ENCODE data around the gene ABHD1.

DNA sequence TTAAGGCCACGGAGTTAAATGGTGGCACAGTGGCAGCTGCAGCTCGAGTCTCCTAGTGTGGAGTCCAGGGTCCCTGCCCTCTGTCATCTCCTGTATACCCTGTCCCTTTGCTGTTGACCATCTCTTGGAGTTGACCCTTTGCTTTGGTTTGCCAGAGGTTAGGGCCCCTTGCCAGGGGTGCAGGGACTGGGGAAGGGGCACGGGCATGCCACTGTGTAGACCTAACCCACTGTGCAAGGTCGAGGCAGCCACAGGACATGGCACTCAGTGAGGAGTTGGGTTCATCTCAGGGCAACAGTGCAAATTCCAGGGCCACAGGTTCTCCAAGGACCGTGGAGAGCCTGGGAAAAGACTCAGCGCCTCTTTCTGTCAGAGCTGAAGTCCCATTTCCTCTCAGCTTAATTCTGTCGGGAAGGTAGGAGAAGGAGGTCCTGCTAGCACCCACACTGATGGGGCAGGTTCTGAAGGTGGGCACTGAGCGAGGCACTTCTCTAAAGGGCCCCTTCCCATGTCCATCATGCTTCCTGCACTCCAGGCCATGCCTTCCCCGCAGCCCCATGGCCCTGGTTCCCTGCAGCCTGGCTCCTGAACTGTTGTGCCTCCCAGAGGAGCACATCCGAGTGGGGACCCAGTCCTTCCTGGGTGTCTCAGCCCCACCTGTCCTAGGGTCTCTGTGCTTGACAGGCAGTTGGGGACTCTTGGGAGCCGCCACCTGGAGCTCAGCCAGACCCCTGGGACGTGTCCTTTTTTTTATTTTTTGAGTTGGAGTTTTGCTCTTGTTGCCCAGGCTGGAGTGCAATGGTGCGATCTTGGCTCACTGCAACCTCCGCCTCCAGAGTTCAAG lies 34.3 kb upstream of the ABHD1 start:
- TF ChIP-seq, protein P1, sequence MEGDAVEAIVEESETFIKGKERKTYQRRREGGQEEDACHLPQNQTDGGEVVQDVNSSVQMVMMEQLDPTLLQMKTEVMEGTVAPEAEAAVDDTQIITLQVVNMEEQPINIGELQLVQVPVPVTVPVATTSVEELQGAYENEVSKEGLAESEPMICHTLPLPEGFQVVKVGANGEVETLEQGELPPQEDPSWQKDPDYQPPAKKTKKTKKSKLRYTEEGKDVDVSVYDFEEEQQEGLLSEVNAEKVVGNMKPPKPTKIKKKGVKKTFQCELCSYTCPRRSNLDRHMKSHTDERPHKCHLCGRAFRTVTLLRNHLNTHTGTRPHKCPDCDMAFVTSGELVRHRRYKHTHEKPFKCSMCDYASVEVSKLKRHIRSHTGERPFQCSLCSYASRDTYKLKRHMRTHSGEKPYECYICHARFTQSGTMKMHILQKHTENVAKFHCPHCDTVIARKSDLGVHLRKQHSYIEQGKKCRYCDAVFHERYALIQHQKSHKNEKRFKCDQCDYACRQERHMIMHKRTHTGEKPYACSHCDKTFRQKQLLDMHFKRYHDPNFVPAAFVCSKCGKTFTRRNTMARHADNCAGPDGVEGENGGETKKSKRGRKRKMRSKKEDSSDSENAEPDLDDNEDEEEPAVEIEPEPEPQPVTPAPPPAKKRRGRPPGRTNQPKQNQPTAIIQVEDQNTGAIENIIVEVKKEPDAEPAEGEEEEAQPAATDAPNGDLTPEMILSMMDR (IDR thresholded peaks at IDR 0.05) = no peak
- TF ChIP-seq POLR2A (IDR thresholded peaks at IDR 0.05) = no peak
